B cell (primary cell): ENCODE data around the gene RHOD. TPM values are rescaled to one million over a fixed set of nuclear protein-coding genes. Genes with fewer than 3 reads are reported as not detected.
A peak's percentile ranks its signal among the peaks of the same experiment; 100 is the strongest.

ENCODE experiments used
- ATAC-seq: fragments of 200-7000 bp; cut with Tn5 transposase; one replicate; pipeline ENCODE4 v1.10.0; 2021; ENCODE audit warnings: low read depth, mild to moderate bottlenecking, moderate number of reproducible peaks, moderate library complexity
- CTCF ChIA-PET: fragments of 350-600 bp; sonication (Branson Sonifier 250); formaldehyde crosslinking; loops from one replicate; lab custom pipeline; 2021; ENCODE audit warnings: antibody characterized with exemption, inconsistent platforms; lab: Charles Lee
- POLR2A ChIA-PET: fragments of 350-600 bp; sonication (Branson Sonifier 250); formaldehyde crosslinking; loops from one replicate; lab custom pipeline; 2021; ENCODE audit warnings: antibody characterized with exemption; lab: Charles Lee
- DNase-seq: peaks from one replicate; pipeline ENCODE4 v3.0.0; 2013
- H2AFZ ChIP-seq: 2 replicates; pipeline ENCODE4 v1.6.1; 2012; ENCODE audit warnings: mild to moderate bottlenecking, low read depth, low read length; ENCODE audit not compliant: insufficient read depth, poor library complexity, severe bottlenecking
- H3K27ac ChIP-seq, 2 donors: 1 replicate in 1 of 2; 2 replicates in 1 of 2; pipeline ENCODE4 v1.5.1; 2012 to 2013; ENCODE audit warnings: low read length in 2 of 2, mild to moderate bottlenecking in 2 of 2, moderate library complexity in 1 of 2
- H3K27me3 ChIP-seq, 4 experiments: fragments of 200-600 bp in 1 of 4; sonication (generic) in 1 of 4; replicated peaks in 1 of 4; 1 replicate in 2 of 4; 2 replicates in 2 of 4; pipeline versions ENCODE4 v1.6.1 to v1.7.0; 2013 to 2016; ENCODE audit warnings: low read length in 3 of 4, mild to moderate bottlenecking in 2 of 4, mixed read lengths in 1 of 4, moderate library complexity in 1 of 4; ENCODE audit not compliant: insufficient read depth in 4 of 4, control insufficient read depth in 3 of 4; ENCODE audit errors: control extremely low read depth in 1 of 4
- H3K36me3 ChIP-seq, 2 experiments: replicated peaks in 1 of 2; 1 replicate in 1 of 2; 2 replicates in 1 of 2; pipeline versions ENCODE4 v1.6.1 to v1.7.1; 2013; ENCODE audit warnings: low read length in 1 of 2; ENCODE audit not compliant: insufficient read depth in 2 of 2, control insufficient read depth in 1 of 2; ENCODE audit errors: control extremely low read depth in 1 of 2, extremely low read depth in 1 of 2
- H3K4me1 ChIP-seq, 2 donors: fragments of 200-600 bp in 1 of 2; sonication (generic) in 1 of 2; 1 replicate in 1 of 2; 2 replicates in 1 of 2; pipeline versions ENCODE4 v1.5.1 to v1.6.1; 2013 to 2017; ENCODE audit warnings: low read length in 2 of 2; ENCODE audit not compliant: control insufficient read depth in 2 of 2, insufficient read depth in 2 of 2
- H3K4me2 ChIP-seq: replicated peaks from 2 replicates; pipeline ENCODE3; 2012; ENCODE audit warnings: mild to moderate bottlenecking, low read depth, low read length; ENCODE audit not compliant: poor library complexity, severe bottlenecking
- H3K4me3 ChIP-seq, 5 experiments: fragments of 200-600 bp in 1 of 5; sonication (generic) in 1 of 5; 1 replicate in 3 of 5; 2 replicates in 2 of 5; pipeline versions ENCODE4 v1.5.1 to v1.7.0; 2011 to 2016; ENCODE audit warnings: low read length in 4 of 5, mild to moderate bottlenecking in 4 of 5, low read depth in 2 of 5, control low read depth in 1 of 5, moderate library complexity in 1 of 5; ENCODE audit not compliant: insufficient read depth in 1 of 5; ENCODE audit errors: control extremely low read depth in 1 of 5, extremely low read depth in 1 of 5
- H3K79me2 ChIP-seq: fragments of 200-600 bp; sonication (generic); one replicate; pipeline ENCODE4 v1.6.0; 2016; ENCODE audit warnings: low read length; ENCODE audit not compliant: control insufficient read depth, insufficient read depth
- H3K9ac ChIP-seq: fragments of 200-600 bp; sonication (generic); 2 replicates; pipeline ENCODE4 v1.6.1; 2017; ENCODE audit warnings: mild to moderate bottlenecking, low read length, moderate library complexity
- H3K9me3 ChIP-seq, 3 donors: one replicate each; pipeline versions ENCODE4 v1.6.1 to v1.7.1; 2013; ENCODE audit warnings: low read length in 2 of 3; ENCODE audit not compliant: control insufficient read depth in 2 of 3, insufficient read depth in 1 of 3; ENCODE audit errors: control extremely low read depth in 1 of 3
- H4K20me1 ChIP-seq: 2 replicates; pipeline ENCODE4 v1.6.0; 2012; ENCODE audit warnings: mild to moderate bottlenecking, low read length; ENCODE audit not compliant: insufficient read depth, control insufficient read depth, poor library complexity, severe bottlenecking
- H3K27ac Mint-ChIP-seq: one replicate; pipeline ENCODE4 v1.8.0; 2021; ENCODE audit warnings: mixed read lengths
- H3K27me3 Mint-ChIP-seq: one replicate; pipeline ENCODE4 v1.8.0; 2021; ENCODE audit warnings: mixed read lengths
- H3K4me1 Mint-ChIP-seq: one replicate; pipeline ENCODE4 v1.8.0; 2021; ENCODE audit warnings: mixed read lengths
- H3K4me3 Mint-ChIP-seq: one replicate; pipeline ENCODE4 v1.8.0; 2021; ENCODE audit warnings: mixed read lengths
- H3K9me3 Mint-ChIP-seq: one replicate; pipeline ENCODE4 v1.8.0; 2022; ENCODE audit warnings: mixed read lengths; ENCODE audit not compliant: insufficient read depth
- EZH2 ChIP-seq: IDR thresholded peaks from 2 replicates; pipeline ENCODE4 v1.6.1; 2012; ENCODE audit warnings: borderline replicate concordance, low read depth, mild to moderate bottlenecking, moderate library complexity, low read length; ENCODE audit not compliant: insufficient read depth, poor library complexity, severe bottlenecking
- WGBS: methylation state at CpG from one replicate; pipeline ENCODE4 v1.1.5; 2013; ENCODE audit warnings: missing lambda C conversion rate; ENCODE audit not compliant: insufficient coverage; 5-methylcytosine and 5-hydroxymethylcytosine counted together
- intact Hi-C: fragments of 100-400 bp; cut with micrococcal nuclease; formaldehyde crosslinking; loops from one replicate; pipeline ENCODE4 v1.10.0; 2022
- polyA plus RNA-seq: library from polyadenylated mRNA; depleted of rRNA; stranded (reverse); fragments of >200 nt; gene quantifications from 2 replicates; pipeline ENCODE4 v1.2.3, GENCODE V29; 2012
- total RNA-seq, 2 donors: library from RNA; stranded (reverse); fragments of 120-200 nt in 1 of 2; gene quantifications; 1 replicate in 1 of 2; 2 replicates in 1 of 2; pipeline versions ENCODE4 v1.2.3 to v1.2.4, GENCODE V29; 2013 to 2022
- TF ChIP-seq, protein P1 (sequence below): fragments of 200-600 bp; IDR thresholded peaks from one replicate; pipeline ENCODE4 v1.8.0; 2022; ENCODE audit warnings: antibody characterized with exemption, mild to moderate bottlenecking

The RHOD gene
- total and polyA plus RNA-seq, 2 donors (not counting 1 experiment from before 2014, with no cell fraction given), result 0.42 to 0.48 TPM

GRCh38 chr11:67013511-67014045 is 43.1 kb upstream of the RHOD start:
- H3K27me3 Mint-ChIP-seq, result peaks cover 52% of the 10 kb centered on the region
- Histone ChIP-seq H3K9ac (no peak overlapping the region), H3K36me3 (no peaks in the 10 kb centered on the region), H4K20me1 (no peaks in the 10 kb centered on the region), H3K9me3 (peaks cover 0 to 4% (median 0%) of the 10 kb centered on the region in 3 donors), H3K4me2 (no peak overlapping the region), H3K4me3 (no peak overlapping the region), H3K4me1 (no peaks in the 10 kb centered on the region), H2AFZ (no peak overlapping the region), H3K79me2 (no peaks in the 10 kb centered on the region), H3K27ac (no peak overlapping the region), H3K27me3 (peaks cover 0 to 16% (median 6%) of the 10 kb centered on the region in 4 experiments)
- ATAC-seq, result no peak
- DNase-seq, result no peak
- intact Hi-C loops, result no loop called here
- ChIA-PET POLR2A (no interaction called here), CTCF (no interaction called here)
- no peaks in the 10 kb centered on the region for H3K9me3 Mint-ChIP-seq
- 98% methylated on average over 11 of the region's 11 CpGs for WGBS
- no peaks in the 10 kb centered on the region for H3K4me1 Mint-ChIP-seq
- H3K27ac Mint-ChIP-seq, result peak overlapping the region; percentile 6
- H3K4me3 Mint-ChIP-seq, result no peak overlapping the region
- no peak for TF ChIP-seq EZH2
- TF ChIP-seq, protein P1, sequence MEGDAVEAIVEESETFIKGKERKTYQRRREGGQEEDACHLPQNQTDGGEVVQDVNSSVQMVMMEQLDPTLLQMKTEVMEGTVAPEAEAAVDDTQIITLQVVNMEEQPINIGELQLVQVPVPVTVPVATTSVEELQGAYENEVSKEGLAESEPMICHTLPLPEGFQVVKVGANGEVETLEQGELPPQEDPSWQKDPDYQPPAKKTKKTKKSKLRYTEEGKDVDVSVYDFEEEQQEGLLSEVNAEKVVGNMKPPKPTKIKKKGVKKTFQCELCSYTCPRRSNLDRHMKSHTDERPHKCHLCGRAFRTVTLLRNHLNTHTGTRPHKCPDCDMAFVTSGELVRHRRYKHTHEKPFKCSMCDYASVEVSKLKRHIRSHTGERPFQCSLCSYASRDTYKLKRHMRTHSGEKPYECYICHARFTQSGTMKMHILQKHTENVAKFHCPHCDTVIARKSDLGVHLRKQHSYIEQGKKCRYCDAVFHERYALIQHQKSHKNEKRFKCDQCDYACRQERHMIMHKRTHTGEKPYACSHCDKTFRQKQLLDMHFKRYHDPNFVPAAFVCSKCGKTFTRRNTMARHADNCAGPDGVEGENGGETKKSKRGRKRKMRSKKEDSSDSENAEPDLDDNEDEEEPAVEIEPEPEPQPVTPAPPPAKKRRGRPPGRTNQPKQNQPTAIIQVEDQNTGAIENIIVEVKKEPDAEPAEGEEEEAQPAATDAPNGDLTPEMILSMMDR, result no peak

DNA sequence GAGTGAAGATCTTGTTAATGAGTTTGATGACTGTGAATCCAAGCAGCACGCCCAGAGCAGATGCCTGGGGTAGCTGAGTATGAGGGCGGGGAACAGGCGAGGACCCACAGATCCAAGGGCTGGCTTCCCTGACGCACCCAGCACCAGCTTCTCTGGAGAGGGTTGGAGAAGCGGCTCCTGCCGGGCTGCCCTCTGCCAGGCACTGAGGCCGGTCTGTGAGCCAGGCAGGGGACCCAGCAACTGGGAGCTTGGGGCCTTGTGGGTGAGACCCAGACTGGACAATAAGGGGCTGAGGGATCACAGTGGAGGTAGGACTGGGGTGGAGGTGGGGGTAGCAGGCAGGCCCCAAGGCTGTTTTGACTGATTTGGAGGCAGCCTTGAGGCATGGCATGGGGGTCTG is 42.3 kb upstream of the RHOD start:
- ATAC-seq (no peak), DNase-seq (no peak)
- 97% methylated on average over 7 of the region's 7 CpGs for WGBS
- Histone ChIP-seq H3K9me3 (peaks cover 0 to 11% (median 0%) of the 10 kb centered on the region in 3 donors), H3K9ac (no peak overlapping the region), H3K27me3 (peaks cover 0 to 16% (median 6%) of the 10 kb centered on the region in 4 experiments), H3K4me2 (no peak overlapping the region), H2AFZ (no peak overlapping the region), H3K27ac (no peak overlapping the region), H4K20me1 (no peaks in the 10 kb centered on the region), H3K4me1 (no peaks in the 10 kb centered on the region), H3K36me3 (no peaks in the 10 kb centered on the region), H3K4me3 (no peak overlapping the region), H3K79me2 (no peaks in the 10 kb centered on the region)
- Mint-ChIP-seq H3K27ac (no peak overlapping the region), H3K4me1 (no peaks in the 10 kb centered on the region), H3K4me3 (no peak overlapping the region), H3K27me3 (peaks cover 57% of the 10 kb centered on the region), H3K9me3 (no peaks in the 10 kb centered on the region)
- ChIA-PET CTCF (no interaction called here), POLR2A (no interaction called here)
- TF ChIP-seq, protein P1, result no peak
- no peak for TF ChIP-seq EZH2
- intact Hi-C loops, result no loop called here
